GM18507 (cell line): Measurements from ENCODE around the gene CTNNA2.
"Not testable (repeated sequence)": the region's sequence is repeated elsewhere in the genome, so short reads cannot be mapped to it uniquely, and the experiment has no call there.

Experiments used
- DNase-seq: peaks from one replicate; pipeline ENCODE4 v3.0.0; 2011; ENCODE audit warnings: low read depth; ENCODE audit not compliant: insufficient read length; ENCODE audit errors: extremely low spot score
- FAIRE-seq: peaks from 2 replicates; lab custom pipeline; 2011; peaks lifted over from hg19 to GRCh38; lab: Jason Lieb, UNC

CTNNA2 gene

GRCh38 chr2:80001701-80002101 is 488.9 kb downstream of the CTNNA2 start:
- FAIRE-seq (no peak), DNase-seq (no peak)

DNA sequence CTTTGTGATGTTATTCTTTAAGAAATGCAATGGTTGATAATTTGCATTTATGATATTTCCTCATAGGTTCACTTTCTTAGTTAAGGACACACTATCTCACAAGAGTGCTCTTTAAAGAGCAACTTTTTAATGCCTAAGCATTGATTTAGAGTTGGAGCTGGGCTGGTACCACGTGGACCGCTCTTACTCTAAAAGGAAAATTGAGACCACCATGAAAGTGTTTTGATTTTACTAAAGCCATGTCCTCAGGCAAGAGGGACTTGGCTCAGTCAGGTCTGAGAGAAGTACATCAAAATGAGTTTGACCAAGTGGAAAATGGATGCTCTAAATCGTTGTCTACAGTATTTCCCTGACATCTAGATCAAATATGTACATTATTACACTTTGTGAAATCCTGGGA is 489.3 kb downstream of the CTNNA2 start:
- DNase-seq (no peak), FAIRE-seq (no peak)

GRCh38 chr2:80002568-80003157 is 489.8 kb downstream of the CTNNA2 start:
- FAIRE-seq, result no peak
- no peak for DNase-seq

- FAIRE-seq (no peak), DNase-seq (no peak)
Observed at GRCh38 chr2:80007777-80008503, 495.1 kb downstream of the CTNNA2 start.

DNA sequence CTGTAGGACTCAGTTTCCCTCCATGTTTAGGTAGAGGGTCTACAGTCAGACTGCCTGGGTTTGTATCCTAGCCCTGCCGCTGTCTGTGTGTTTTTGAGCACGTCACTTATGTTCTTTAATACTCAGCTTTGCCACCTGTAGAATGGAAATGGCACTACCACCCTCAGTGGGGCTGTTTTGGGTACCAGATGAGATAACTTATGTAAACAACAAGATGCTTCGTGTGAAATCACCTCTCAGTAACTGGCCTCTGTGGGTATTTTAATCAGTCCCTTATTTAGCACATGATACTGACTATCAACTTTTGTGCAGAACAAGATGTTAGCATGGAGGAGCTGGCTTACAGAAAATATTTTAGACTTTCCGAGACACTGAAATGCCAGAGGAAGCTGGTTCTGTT is 495.7 kb downstream of the CTNNA2 start:
- FAIRE-seq (no peak), DNase-seq (no peak)

DNA sequence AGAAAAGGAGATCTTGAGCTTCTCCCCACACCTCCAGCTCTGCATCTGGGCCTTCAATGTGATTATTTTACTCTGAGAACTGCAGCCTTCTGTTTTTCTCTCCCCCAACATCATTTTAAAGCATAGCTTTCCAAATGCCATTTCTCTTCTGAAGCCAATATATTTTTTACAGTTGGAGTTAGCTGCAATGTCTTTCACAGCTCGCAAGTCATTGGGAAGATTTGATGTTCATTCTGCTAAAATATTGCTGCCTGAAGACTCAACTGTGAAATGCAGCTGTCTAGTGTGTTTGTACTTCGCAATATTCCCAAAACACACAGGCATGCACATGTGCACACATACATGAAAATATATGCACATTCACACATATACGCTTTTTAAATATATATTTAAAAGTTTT is 496.4 kb downstream of the CTNNA2 start:
- FAIRE-seq, result no peak
- no peak for DNase-seq

DNA sequence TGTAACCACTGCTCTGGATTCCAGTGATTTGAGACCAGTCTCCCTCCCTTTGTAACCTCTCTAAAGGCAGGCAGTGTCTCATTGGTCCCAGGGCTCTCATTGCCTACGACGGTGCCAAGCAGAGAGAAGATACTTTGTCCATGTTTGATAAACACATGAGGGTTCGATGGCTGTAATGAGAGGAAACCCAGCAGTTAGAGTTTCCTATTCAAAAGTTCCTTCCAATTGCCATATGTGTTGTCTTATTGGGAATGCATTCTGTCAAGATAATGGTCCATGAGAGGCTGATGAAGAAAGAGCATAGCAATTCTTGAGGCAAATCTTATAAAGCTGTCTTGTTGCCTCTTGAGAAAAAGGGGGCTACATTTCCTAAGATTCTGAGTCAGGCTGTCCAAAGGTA is 499.2 kb downstream of the CTNNA2 start:
- DNase-seq, result no peak
- no peak for FAIRE-seq

GRCh38 chr2:80014637-80015036 is 501.8 kb downstream of the CTNNA2 start:
- FAIRE-seq (no peak), DNase-seq (no peak)

DNA sequence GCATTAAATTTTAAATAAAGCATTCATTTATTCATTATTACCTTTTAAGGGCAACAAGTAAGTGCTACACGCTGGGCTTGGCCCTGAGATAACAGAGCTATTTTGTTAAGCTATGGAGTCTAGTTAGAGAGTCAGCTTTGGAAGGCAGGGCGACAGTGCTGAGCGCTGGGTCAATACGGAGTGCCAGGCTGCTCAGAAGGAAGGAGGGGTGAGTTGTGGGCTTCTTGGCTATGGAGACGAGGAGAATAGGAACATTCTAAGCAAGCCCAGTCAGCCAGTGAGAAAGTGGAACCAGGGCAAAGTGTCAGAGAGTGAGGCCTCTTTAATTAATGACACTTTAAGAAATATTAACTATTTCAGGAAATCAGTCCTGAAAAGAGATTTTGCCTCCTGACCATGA is 503.3 kb downstream of the CTNNA2 start:
- DNase-seq (no peak), FAIRE-seq (no peak)

GRCh38 chr2:80019571-80020460 is 507.0 kb downstream of the CTNNA2 start:
- no peak for DNase-seq

GRCh38 chr2:80022018-80022417 is 509.2 kb downstream of the CTNNA2 start:
- DNase-seq (no peak), FAIRE-seq (no peak)

More at GRCh38 chr2:80019571-80020460, 507.0 kb downstream of the CTNNA2 start:
- FAIRE-seq, result no peak

- FAIRE-seq, result no peak
Observed at GRCh38 chr2:80026040-80026729, 513.3 kb downstream of the CTNNA2 start.

GRCh38 chr2:80028051-80028450 is 515.2 kb downstream of the CTNNA2 start:
- no peak for DNase-seq
- no peak for FAIRE-seq

More at GRCh38 chr2:80026040-80026729, 513.3 kb downstream of the CTNNA2 start:
- DNase-seq, result no peak

- FAIRE-seq (no peak), DNase-seq (no peak)
Observed at GRCh38 chr2:80028584-80028983, 515.7 kb downstream of the CTNNA2 start.

- FAIRE-seq, result no peak
Observed at GRCh38 chr2:80030135-80030534, 517.3 kb downstream of the CTNNA2 start.

GRCh38 chr2:80032684-80033083 is 519.8 kb downstream of the CTNNA2 start:
- not testable (repeated sequence) for DNase-seq, FAIRE-seq

More at GRCh38 chr2:80030135-80030534, 517.3 kb downstream of the CTNNA2 start:
- no peak for DNase-seq

GRCh38 chr2:80035749-80036285 is 523.0 kb downstream of the CTNNA2 start:
- DNase-seq (no peak), FAIRE-seq (no peak)

- FAIRE-seq, result no peak
Observed at GRCh38 chr2:80037310-80037709, 524.5 kb downstream of the CTNNA2 start.

GRCh38 chr2:80040226-80040625 is 527.4 kb downstream of the CTNNA2 start:
- DNase-seq, result no peak
- no peak for FAIRE-seq

More at GRCh38 chr2:80037310-80037709, 524.5 kb downstream of the CTNNA2 start:
- DNase-seq, result no peak
